SU-DHL-6 (cell line): ENCODE measurements around the gene IQSEC3.

Source experiments
- H2AFZ ChIP-seq: fragments of 200-600 bp; sonication (generic); 2 replicates; pipeline ENCODE4 v1.6.1; 2014; ENCODE audit warnings: low read depth, mild to moderate bottlenecking, moderate library complexity, mixed read lengths, antibody characterized with exemption, low read length; ENCODE audit not compliant: severe bottlenecking
- H3F3A ChIP-seq: fragments of 200-600 bp; shearing (Covaris generic); 2 replicates; pipeline ENCODE4 v1.6.0; 2016; ENCODE audit warnings: antibody characterized with exemption, mild to moderate bottlenecking; ENCODE audit not compliant: insufficient read depth
- H3K27ac ChIP-seq: fragments of 200-600 bp; sonication (generic); 2 replicates; pipeline ENCODE4 v1.5.1; 2016; ENCODE audit warnings: low read depth, mild to moderate bottlenecking, low read length, moderate library complexity, mixed read lengths
- H3K27me3 ChIP-seq: fragments of 200-600 bp; sonication (generic), shearing (Covaris generic); 2 replicates; pipeline ENCODE4 v1.6.0; 2014; ENCODE audit warnings: mild to moderate bottlenecking, low read length
- H3K36me3 ChIP-seq: fragments of 200-600 bp; sonication (generic); 2 replicates; pipeline ENCODE4 v1.6.1; 2014; ENCODE audit warnings: mild to moderate bottlenecking, low read length, mixed read lengths
- H3K4me2 ChIP-seq: fragments of 300-600, 200-600 bp; shearing (Covaris generic), sonication (generic); 2 replicates; pipeline ENCODE4 v1.6.0; 2014; ENCODE audit warnings: low read length, low read depth, mild to moderate bottlenecking; ENCODE audit not compliant: poor library complexity, severe bottlenecking
- H3K4me3 ChIP-seq: fragments of 200-600 bp; sonication (generic); 2 replicates; pipeline ENCODE4 v1.5.1; 2014; ENCODE audit warnings: antibody characterized with exemption, low read length, mild to moderate bottlenecking, mixed read lengths; ENCODE audit not compliant: insufficient read depth, poor library complexity, severe bottlenecking
- H3K79me2 ChIP-seq: fragments of 200-600 bp; sonication (generic); 2 replicates; pipeline ENCODE4 v1.6.1; 2014; ENCODE audit warnings: mild to moderate bottlenecking, low read length, moderate library complexity; ENCODE audit not compliant: insufficient read depth
- H3K9ac ChIP-seq: fragments of 200-600 bp; sonication (generic); 2 replicates; pipeline ENCODE4 v1.7.0; 2014; ENCODE audit warnings: mild to moderate bottlenecking, low read length
- H3K9me2 ChIP-seq: fragments of 200-600 bp; sonication (generic); replicated peaks from 2 replicates; pipeline ENCODE4 v1.6.1; 2014; ENCODE audit warnings: low read length; ENCODE audit not compliant: insufficient read depth
- H3K9me3 ChIP-seq: fragments of 200-600 bp; sonication (generic); 2 replicates; pipeline ENCODE4 v1.6.1; 2014; ENCODE audit warnings: low read length, mixed read lengths; ENCODE audit not compliant: insufficient read depth
- H4K20me1 ChIP-seq: fragments of 200-600 bp; sonication (generic); 2 replicates; pipeline ENCODE4 v1.6.1; 2014; ENCODE audit warnings: low read depth, mild to moderate bottlenecking, antibody characterized with exemption, low read length, moderate library complexity, mixed read lengths
- CTCF ChIP-seq: fragments of 200-600 bp; sonication (generic); IDR thresholded peaks from one replicate; pipeline ENCODE4 v1.5.1; 2017; ENCODE audit warnings: antibody characterized with exemption, mild to moderate bottlenecking, low read length, moderate library complexity; ENCODE audit not compliant: insufficient read depth, poor library complexity, severe bottlenecking
- EZH2phosphoT487 ChIP-seq: fragments of 200-600 bp; sonication (generic), shearing (Covaris generic); conservative IDR thresholded peaks from 2 replicates; pipeline ENCODE4 v1.6.1; 2018; ENCODE audit warnings: mild to moderate bottlenecking, antibody characterized with exemption, low read length, moderate library complexity, mixed read lengths

IQSEC3 gene

GRCh38 chr12:176321-177181 is 110.0 kb downstream of the IQSEC3 start:
- Histone ChIP-seq H3K9me2 (no peaks in the 10 kb centered on the region), H3K27me3 (no peaks in the 10 kb centered on the region), H3K36me3 (no peaks in the 10 kb centered on the region), H2AFZ (no peak overlapping the region), H3K79me2 (no peaks in the 10 kb centered on the region), H3K4me3 (no peak overlapping the region), H4K20me1 (no peaks in the 10 kb centered on the region), H3K9me3 (no peaks in the 10 kb centered on the region), H3K9ac (no peak overlapping the region), H3F3A (no peaks in the 10 kb centered on the region), H3K4me2 (no peak overlapping the region), H3K27ac (no peak overlapping the region)
- no peak for TF ChIP-seq EZH2phosphoT487
- TF ChIP-seq CTCF = no peak

GRCh38 chr12:177336-177979 is 110.9 kb downstream of the IQSEC3 start:
- H3K4me2 ChIP-seq = no peak overlapping the region
- no peaks in the 10 kb centered on the region for H3K9me2 ChIP-seq
- H3K27me3 ChIP-seq = no peaks in the 10 kb centered on the region

GRCh38 chr12:177980-178828 is 111.6 kb downstream of the IQSEC3 start:
- Histone ChIP-seq H2AFZ (no peak overlapping the region), H3K27ac (no peak overlapping the region), H3F3A (no peaks in the 10 kb centered on the region), H3K9me2 (no peaks in the 10 kb centered on the region), H3K9ac (no peak overlapping the region), H3K27me3 (no peaks in the 10 kb centered on the region), H3K36me3 (no peaks in the 10 kb centered on the region), H3K4me2 (no peak overlapping the region), H3K79me2 (no peaks in the 10 kb centered on the region), H4K20me1 (no peaks in the 10 kb centered on the region), H3K4me3 (no peak overlapping the region), H3K9me3 (no peaks in the 10 kb centered on the region)
- no peak for TF ChIP-seq EZH2phosphoT487
- TF ChIP-seq CTCF = no peak

More at GRCh38 chr12:177336-177979, 110.9 kb downstream of the IQSEC3 start:
- H3K36me3 ChIP-seq = no peaks in the 10 kb centered on the region
- no peak overlapping the region for H3K27ac ChIP-seq
- no peaks in the 10 kb centered on the region for H4K20me1 ChIP-seq
- no peaks in the 10 kb centered on the region for H3K79me2 ChIP-seq
- no peaks in the 10 kb centered on the region for H3K9me3 ChIP-seq
- H3K9ac ChIP-seq = no peak overlapping the region
- no peak overlapping the region for H3K4me3 ChIP-seq
- TF ChIP-seq EZH2phosphoT487 (no peak), CTCF (no peak)
- H2AFZ ChIP-seq = no peak overlapping the region
- no peaks in the 10 kb centered on the region for H3F3A ChIP-seq
